Stimulated activated CD4-positive, alpha-beta T cell treated with anti-CD3 and anti-CD28 coated beads, Interleukin-1b, Interleukin-23, amount 100 ng/mL, for 48 hours (primary cell): ENCODE measurements around the gene ZNF418.
A peak's percentile ranks its signal among the peaks of the same experiment; 100 is the strongest.
"Not testable (repeated sequence)": the region's sequence is repeated elsewhere in the genome, so short reads cannot be mapped to it uniquely, and the experiment has no call there.

Experiments
- DNase-seq: peaks from one replicate; pipeline ENCODE4 v3.0.0-alpha.2; 2020

Gene ZNF418

GRCh38 chr19:57934820-57935665 lies at the start of gene ZNF418:
ZNF418 (minus strand) TSS chr19:57935402; CDS start chr19:57933822, 1,580 bp downstream.
- peak; percentile 46 for DNase-seq

- no peak for DNase-seq
Observed at GRCh38 chr19:57978586-57979289, 43.5 kb upstream of the ZNF418 start.

GRCh38 chr19:57974434-57974833 lies 39.2 kb upstream of the ZNF418 start, which contains the start of gene C19orf18:
C19orf18 (minus strand) TSS chr19:57974534; CDS start chr19:57974432, 102 bp downstream.
- DNase-seq, result no peak

GRCh38 chr19:57964761-57965160 lies 29.6 kb upstream of the ZNF418 start:
- DNase-seq, result no peak

- DNase-seq, result no peak
Observed at GRCh38 chr19:57961785-57962184, 26.6 kb upstream of the ZNF418 start.

GRCh38 chr19:57954996-57955395 lies 19.8 kb upstream of the ZNF418 start:
- DNase-seq, result no peak

- DNase-seq, result no peak
Observed at GRCh38 chr19:57949702-57950101, 14.5 kb upstream of the ZNF418 start.

GRCh38 chr19:57949296-57949695 lies 14.1 kb upstream of the ZNF418 start:
- DNase-seq, result no peak

- peak; percentile 94 for DNase-seq
Observed at GRCh38 chr19:57947419-57948134, 12.4 kb upstream of the ZNF418 start, which contains the start of gene ZNF256. ZNF256 (minus strand) TSS chr19:57947706; CDS start chr19:57947474, 232 bp downstream.

GRCh38 chr19:57947088-57947418 lies 11.9 kb upstream of the ZNF418 start:
- no peak for DNase-seq

- DNase-seq, result no peak
Observed at GRCh38 chr19:57946316-57946715, 11.1 kb upstream of the ZNF418 start.

- no peak for DNase-seq
Observed at GRCh38 chr19:57941593-57941992, 6.4 kb upstream of the ZNF418 start.

GRCh38 chr19:57935731-57936130 lies 529 bp upstream of the ZNF418 start:
- DNase-seq, result no peak

GRCh38 chr19:57927587-57927986 lies 7.6 kb downstream of the ZNF418 start:
- DNase-seq, result no peak

- DNase-seq, result peak; percentile 86
Observed at GRCh38 chr19:57916168-57916995, 18.8 kb downstream of the ZNF418 start, which contains the start of gene ZNF417. ZNF417 (minus strand) TSS chr19:57916592; CDS start chr19:57916411, 181 bp downstream.

- DNase-seq, result no peak
Observed at GRCh38 chr19:57914531-57914930, 20.7 kb downstream of the ZNF418 start.

GRCh38 chr19:57907394-57907793 lies 27.8 kb downstream of the ZNF418 start:
- no peak for DNase-seq

- no peak for DNase-seq
Observed at GRCh38 chr19:57905258-57905657, 29.9 kb downstream of the ZNF418 start.

- no peak for DNase-seq
Observed at GRCh38 chr19:57903618-57904184, 31.5 kb downstream of the ZNF418 start.

GRCh38 chr19:57900311-57900710 lies 34.9 kb downstream of the ZNF418 start:
- DNase-seq, result no peak

GRCh38 chr19:57890706-57891105 lies 44.5 kb downstream of the ZNF418 start:
- DNase-seq, result not testable (repeated sequence)
